ENCODE data around the gene SHANK2.

DNA sequence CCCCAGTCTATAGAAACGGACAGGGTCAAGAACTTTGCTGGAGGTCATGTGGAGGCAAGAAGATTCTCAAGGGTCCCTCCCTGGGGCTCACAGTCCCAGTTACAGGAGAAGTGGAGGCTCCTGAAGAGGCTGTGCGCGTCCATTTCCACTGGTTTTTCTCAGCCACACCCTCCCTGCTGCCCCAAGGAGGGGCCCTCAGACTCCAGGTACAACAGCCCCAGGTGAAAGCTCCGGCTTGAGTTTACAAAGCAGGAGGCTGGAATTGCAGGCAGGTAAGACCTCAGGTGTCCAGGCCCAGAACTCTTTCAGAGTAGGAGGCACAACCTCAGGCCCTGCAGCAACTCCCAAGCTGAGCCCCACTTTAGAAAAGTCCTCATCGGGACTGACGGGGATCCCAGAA lies 3.1 kb downstream of the SHANK2 start:
- no peak for TF ChIP-seq ZNF274 (IDR thresholded peaks at IDR 0.05; ENCODE audit: low read depth, low read length)
- TF ChIP-seq SUZ12 (IDR thresholded peaks at IDR 0.05; ENCODE audit: extremely low read depth, insufficient read depth, insufficient read length), result no peak
